T-helper 1 cell treated with Interleukin-12 subunit alpha and Interleukin-12 subunit beta and Interleukin-4 antibody, amounts not matched to agents 30 ng/mL and 1 ng/mL, for 36 hours (primary cell): Measurements from ENCODE around the gene THPO. TPM values are rescaled to one million over a fixed set of nuclear protein-coding genes. Genes with fewer than 3 reads are reported as not detected.

Experiments
- intact Hi-C: fragments of 100-400 bp; cut with micrococcal nuclease; formaldehyde crosslinking; loops from one replicate; pipeline ENCODE4 v1.15.1; 2024
- total RNA-seq: library from RNA; stranded (reverse); gene quantifications from 2 replicates; pipeline ENCODE4 v1.2.3, GENCODE V29; 2022

The THPO gene
- total RNA-seq, 1 donor from 2014 or later, result not detected

DNA sequence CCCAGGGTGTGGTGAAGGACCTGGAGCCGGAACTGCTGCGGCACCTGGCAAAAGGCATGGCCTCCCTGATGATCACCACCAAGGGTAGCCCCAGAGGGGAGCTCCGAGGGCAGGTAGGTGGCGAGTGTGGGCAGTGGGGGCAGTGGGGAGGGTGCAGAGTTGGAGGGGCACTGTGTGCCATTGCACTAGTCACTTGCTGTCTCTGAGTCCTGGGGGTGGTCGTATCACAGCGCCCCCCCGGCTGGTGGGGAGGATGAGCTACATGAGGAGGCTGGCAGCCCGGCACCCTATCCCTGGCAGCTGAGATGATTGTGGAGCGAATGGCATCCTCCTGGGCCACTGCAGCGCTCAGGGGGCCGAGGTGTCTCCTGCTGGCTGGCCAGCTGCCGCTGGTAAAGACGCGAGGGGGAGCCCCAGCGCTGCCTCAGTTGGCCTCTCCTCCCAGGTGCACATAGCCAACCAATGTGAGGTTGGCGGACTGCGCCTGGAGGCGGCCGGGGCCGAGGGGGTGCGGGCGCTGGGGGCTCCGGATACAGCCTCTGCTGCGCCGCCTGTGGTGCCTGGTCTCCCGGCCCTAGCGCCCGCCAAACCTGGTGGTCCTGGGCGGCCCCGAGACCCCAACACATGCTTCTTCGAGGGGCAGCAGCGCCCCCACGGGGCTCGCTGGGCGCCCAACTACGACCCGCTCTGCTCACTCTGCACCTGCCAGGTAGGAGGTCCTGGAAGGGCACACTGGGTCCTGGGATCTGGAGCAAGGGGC, 8.2 kb upstream of the THPO start:
- intact Hi-C loops, result no loop called here

DNA sequence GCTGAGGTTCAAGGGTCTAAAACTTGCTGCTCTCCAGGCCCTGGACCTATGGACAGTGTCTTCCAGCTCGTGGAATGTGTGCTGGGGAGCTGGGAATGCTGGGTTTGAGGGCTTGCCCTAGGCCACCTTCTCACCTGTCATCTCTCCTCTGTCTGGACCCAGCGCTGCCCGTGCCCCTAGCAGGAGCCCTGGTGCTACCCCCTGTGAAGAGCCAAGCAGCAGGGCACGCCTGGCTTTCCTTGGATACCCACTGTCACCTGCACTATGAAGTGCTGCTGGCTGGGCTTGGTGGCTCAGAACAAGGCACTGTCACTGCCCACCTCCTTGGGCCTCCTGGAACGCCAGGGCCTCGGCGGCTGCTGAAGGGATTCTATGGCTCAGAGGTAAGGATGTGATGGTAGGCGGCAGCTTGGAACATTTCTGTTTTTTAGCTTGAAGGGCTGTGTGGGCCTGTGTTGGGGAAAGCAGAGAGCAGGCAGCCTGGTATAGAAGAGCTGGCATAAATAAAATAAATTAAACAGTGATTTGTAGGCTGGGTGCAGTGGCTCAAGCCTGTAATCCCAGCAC, 6.9 kb upstream of the THPO start:
- intact Hi-C loops, result no loop called here

- intact Hi-C loops, result no loop called here
Measured at GRCh38 chr3:184384342-184384741, 6.3 kb upstream of the THPO start.

GRCh38 chr3:184383033-184383740, 5.2 kb upstream of the THPO start:
- intact Hi-C loops, result no loop called here

DNA sequence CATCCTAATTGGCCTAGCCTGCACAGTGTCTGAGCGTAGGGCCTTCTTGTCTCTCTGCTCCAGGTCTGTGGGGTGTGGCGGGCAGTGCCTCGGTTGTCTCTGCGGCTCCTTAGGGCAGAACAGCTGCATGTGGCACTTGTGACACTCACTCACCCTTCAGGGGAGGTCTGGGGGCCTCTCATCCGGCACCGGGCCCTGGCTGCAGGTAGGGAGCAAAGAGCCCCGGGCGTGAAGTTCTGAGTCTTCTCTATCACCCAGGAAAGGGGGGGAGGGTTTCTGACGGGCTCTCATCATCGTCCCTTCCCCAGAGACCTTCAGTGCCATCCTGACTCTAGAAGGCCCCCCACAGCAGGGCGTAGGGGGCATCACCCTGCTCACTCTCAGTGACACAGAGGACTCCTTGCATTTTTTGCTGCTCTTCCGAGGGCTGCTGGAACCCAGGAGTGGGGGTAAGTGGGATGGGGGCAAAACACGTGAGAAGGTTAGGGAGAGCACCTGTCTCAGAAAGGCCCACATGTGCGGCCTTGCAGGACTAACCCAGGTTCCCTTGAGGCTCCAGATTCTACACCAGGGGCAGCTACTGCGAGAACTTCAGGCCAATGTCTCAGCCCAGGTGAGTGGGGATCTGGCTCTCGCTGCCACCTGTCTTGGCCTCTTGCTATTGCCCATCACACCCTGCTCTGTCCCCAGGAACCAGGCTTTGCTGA, 4.5 kb upstream of the THPO start:
- intact Hi-C loops, result no loop called here

- intact Hi-C loops, result no loop called here
Measured at GRCh38 chr3:184381261-184382224, 3.5 kb upstream of the THPO start.

GRCh38 chr3:184380627-184381260, 2.7 kb upstream of the THPO start:
- intact Hi-C loops, result no loop called here

DNA sequence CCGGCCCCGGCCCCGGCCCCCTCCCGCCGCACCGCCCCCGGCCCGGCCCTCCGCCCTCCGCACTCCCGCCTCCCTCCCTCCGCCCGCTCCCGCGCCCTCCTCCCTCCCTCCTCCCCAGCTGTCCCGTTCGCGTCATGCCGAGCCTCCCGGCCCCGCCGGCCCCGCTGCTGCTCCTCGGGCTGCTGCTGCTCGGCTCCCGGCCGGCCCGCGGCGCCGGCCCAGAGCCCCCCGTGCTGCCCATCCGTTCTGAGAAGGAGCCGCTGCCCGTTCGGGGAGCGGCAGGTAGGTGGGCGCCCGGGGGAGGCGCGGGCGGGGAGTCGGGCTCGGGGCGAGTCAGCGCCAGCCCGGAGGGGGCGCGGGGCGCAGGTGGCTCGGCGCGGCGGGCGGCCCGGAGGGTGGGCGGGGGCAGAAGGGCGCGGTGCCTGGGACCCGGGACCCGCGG, 2.2 kb upstream of the THPO start:
- intact Hi-C loops, result no loop called here

DNA sequence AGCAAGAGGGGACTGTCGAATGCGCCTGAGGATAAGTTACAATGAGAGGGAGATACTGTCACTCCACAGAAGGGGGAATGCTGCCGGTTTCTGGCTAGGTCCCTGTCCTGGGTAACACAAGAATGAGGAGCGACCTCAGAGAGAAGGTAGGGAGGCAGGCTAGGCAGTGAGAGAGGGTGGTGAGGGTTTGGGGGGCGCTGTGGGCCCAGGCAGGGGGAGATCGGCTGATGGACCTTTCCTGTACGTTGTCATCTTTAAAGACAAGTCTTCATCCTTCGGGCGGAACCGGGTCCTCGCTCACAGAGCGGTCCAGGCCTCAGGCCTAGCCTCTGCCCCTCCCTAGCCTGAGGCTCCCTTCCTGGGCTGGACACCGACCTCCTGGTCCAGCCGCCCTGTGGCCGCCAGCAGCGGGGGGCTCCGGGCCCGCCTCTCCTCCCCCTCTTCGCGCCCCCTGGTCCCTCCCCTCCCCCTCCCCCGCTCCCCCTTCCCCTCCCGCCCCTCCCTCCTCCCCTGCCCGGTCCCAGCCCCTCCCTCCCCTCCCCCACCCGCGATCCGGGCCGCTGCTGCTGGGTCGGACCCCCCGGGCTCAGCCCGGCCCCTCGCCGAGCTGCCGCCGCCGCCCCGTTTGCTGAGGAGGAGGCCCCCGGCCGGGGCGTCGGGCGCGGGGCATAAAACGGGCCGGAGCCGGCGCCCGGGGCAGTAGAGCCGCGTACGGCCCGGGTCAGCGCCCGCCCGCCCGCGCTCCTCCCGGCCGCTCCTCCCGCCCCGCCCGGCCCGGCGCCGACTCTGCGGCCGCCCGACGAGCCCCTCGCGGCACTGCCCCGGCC, 1.6 kb upstream of the THPO start, which contains the start of gene CHRD:
Gene CHRD (plus strand): TSS at position 697 of the 827 bp plus-strand sequence. CDS start 265 bp downstream, outside the sequence.
- intact Hi-C loops, result no loop called here

GRCh38 chr3:184378651-184379357, 797 bp upstream of the THPO start:
- intact Hi-C loops, result no loop called here

DNA sequence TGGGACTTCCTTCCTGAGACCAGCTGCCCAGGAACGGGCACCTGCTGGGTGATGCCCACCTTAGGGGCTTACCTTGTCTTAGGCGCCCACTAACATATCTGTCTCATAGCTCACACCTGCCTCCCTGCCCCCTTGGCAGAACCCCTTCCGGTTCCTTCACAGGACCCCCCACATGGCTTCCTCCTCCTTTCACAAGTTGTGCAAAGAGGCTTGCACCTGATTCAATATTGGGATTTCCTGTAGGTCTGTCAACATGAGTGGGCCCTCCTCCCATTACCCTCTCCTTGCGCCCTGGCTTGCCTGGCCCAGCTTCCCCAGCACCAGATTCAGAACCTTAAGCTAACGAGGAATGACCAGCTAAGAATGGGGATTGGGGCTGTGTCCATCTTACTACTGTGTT, 633 bp downstream of the THPO start:
- intact Hi-C loops, result no loop called here

- intact Hi-C loops, result no loop called here
Measured at GRCh38 chr3:184375747-184376461, 2.1 kb downstream of the THPO start.

- intact Hi-C loops, result loop anchor here (5.0 kb wide), 1 partner anchor 404 kb away; no protein-coding TSS in a partner anchor
Measured at GRCh38 chr3:184373422-184373821, 4.6 kb downstream of the THPO start.

GRCh38 chr3:184372911-184373310, 5.1 kb downstream of the THPO start:
- intact Hi-C loops, result loop anchor here (5.0 kb wide), 1 partner anchor 404 kb away; no protein-coding TSS in a partner anchor

GRCh38 chr3:184372296-184372821, 5.6 kb downstream of the THPO start:
- intact Hi-C loops, result loop anchor here (5.0 kb wide), 1 partner anchor 405 kb away; no protein-coding TSS in a partner anchor

DNA sequence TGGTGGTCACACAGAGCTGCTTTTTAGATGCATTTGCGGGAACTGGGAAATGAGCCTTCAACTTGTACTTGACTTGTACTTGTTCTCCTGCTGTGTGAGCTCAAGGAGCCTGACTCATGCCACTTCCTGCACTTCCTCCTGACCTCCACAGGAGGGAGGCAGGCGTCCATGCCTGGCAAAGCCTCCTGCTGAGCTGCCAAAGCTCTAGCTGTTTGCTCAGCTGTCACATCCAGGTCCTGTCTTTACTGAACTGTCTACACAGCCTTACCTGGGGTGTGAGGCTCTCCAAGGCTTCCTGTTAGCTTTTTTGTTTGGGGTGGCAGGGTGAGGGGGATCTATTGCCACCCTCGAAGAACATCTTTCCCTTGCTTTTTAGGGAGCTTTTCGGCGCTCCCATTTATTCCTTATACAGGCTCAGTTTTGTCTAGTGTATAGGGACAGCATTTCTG, 6.4 kb downstream of the THPO start:
- intact Hi-C loops, result loop anchor here (1.0 to 5.0 kb wide), 5 partner anchors 47 to 406 kb away; no protein-coding TSS in a partner anchor

DNA sequence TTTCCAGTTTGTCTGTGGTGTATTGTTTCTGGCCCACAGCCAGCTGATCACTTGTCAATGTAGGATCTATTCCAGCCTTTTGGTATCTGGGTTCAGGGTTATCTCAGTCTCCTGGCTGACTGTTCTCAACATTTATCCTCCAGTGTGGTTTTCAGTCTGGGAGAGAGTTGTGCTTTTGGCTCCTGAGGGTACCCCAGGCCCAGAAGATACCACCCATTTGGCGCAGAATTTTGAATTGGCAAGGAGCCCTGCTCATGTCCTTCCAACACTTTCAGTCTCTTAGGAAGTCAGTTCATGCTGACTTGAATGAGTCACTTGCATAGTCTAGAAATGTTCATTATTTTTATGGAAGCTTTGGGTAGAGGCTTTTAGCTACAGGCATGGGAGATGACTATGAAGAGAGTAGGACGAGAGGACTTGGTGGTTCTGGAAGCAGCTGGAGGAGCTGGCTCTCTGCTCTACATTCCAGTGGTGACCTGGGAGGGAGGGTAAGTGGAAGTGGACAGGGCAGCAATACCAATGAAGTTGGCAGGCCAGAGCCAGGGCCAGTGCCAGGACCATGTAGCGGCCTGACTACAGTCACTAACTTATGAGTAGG, 9.3 kb downstream of the THPO start:
- intact Hi-C loops, result no loop called here
